ENCODE results near the gene SCN4A.
A peak's percentile ranks its signal among the peaks of the same experiment; 100 is the strongest.

Gene SCN4A

GRCh38 chr17:63943745-63944144 lies 29.0 kb downstream of the SCN4A start:
- no peak for DNase-seq (ENCODE audit: low read depth)
- TF ChIP-seq CTCF (conservative IDR thresholded peaks at IDR 0.05; ENCODE audit: low read depth, low read length): peak; percentile 27
- H3K4me3 ChIP-seq (ENCODE audit: low read length): no peak overlapping the region

- H3K4me3 ChIP-seq (ENCODE audit: low read length): no peak overlapping the region
- TF ChIP-seq CTCF (conservative IDR thresholded peaks at IDR 0.05; ENCODE audit: low read depth, low read length): no peak
- DNase-seq (ENCODE audit: low read depth): no peak
These were observed 30.3 kb downstream of the SCN4A start for GRCh38 chr17:63942309-63942985.

DNA sequence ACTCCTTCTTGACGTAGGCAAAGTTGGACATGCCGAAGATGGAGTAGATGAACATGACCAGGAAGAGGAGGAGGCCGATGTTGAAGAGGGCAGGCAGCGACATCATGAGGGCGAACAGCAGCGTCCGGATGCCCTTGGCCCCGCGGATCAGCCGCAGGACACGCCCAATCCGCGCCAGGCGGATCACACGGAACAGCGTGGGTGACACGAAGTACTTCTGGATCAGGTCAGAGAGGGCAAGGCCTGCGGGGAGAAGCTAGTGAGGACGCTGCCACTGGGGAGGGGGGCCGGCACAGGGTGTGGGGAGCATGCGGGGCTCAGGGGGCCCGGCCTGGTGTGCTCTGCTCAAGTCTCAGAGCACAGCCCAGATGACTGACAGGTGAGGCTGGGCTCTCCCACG lies 31.0 kb downstream of the SCN4A start:
- H3K4me3 ChIP-seq (ENCODE audit: low read length): no peak overlapping the region
- no peak for DNase-seq (ENCODE audit: low read depth)
- no peak for TF ChIP-seq CTCF (conservative IDR thresholded peaks at IDR 0.05; ENCODE audit: low read depth, low read length)

DNA sequence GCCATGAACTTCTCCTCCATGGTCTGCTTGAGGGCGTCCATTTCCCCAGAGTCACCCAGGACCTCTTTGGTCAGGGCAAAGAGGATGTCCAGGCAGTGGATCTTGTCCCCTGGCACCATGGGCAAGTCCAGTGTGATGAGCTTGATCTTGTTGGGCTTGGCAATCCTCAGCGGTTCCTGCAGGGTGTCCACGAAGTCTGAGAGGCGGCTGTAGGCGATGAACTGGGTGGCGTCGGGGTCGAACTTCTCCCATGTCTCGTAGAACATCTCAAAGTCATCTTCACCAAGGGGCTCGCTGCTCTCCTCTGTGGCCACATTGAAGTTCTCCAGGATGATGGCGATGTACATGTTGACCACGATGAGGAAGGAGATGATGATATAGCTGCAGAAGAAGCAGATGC lies 31.6 kb downstream of the SCN4A start:
- TF ChIP-seq CTCF (conservative IDR thresholded peaks at IDR 0.05; ENCODE audit: low read depth, low read length): no peak
- no peak for DNase-seq (ENCODE audit: low read depth)
- no peak overlapping the region for H3K4me3 ChIP-seq (ENCODE audit: low read length)

DNA sequence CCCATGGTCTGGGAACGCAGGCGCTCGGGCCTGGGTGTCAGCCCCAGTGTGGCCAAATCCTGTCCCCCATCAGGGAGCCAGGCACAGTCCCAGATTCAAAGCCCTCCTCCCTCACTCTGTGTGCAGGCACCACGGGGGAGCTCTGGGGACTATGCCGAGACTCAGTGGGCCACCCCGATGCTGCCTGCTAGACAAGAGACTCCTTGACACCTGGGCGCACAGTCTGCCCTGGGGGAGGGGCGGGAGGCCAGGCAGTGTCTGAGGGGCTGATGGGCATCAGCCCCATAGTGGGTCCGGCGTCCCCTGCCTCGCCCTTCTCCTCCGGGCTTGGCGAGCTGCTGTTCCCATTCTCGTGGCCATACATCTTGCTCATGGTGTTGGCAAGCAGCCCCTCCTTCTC lies 32.1 kb downstream of the SCN4A start:
- TF ChIP-seq CTCF (conservative IDR thresholded peaks at IDR 0.05; ENCODE audit: low read depth, low read length): no peak
- no peak overlapping the region for H3K4me3 ChIP-seq (ENCODE audit: low read length)
- DNase-seq (ENCODE audit: low read depth): no peak

DNA sequence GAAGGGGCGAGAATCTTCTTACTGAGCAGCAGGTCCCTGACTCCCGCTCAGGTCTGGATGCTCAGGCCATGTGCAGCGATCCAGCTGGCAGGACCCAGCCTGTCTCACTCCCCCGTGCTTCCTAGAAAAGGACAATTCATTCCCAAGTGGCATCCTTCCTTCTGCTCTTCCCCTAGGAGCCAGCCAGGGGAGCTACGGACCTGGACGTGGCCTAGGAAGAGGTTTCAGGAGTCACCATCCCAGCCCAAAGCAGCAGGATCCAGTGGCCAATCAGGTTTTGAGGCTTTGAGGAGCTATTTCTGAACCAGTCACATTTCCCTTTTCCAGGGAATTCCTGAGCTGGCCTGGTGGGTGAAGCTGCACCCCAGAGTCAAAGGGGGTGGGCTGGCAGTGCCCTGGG lies 32.8 kb downstream of the SCN4A start:
- DNase-seq (ENCODE audit: low read depth): no peak
- H3K4me3 ChIP-seq (ENCODE audit: low read length): no peak overlapping the region
- no peak for TF ChIP-seq CTCF (conservative IDR thresholded peaks at IDR 0.05; ENCODE audit: low read depth, low read length)

GRCh38 chr17:63939401-63939800 lies 33.3 kb downstream of the SCN4A start:
- DNase-seq (ENCODE audit: low read depth): no peak
- no peak for TF ChIP-seq CTCF (conservative IDR thresholded peaks at IDR 0.05; ENCODE audit: low read depth, low read length)
- no peak overlapping the region for H3K4me3 ChIP-seq (ENCODE audit: low read length)
